PC-3 (cell line): ENCODE results near the gene NIF3L1. TPM values are rescaled to one million over a fixed set of nuclear protein-coding genes. Genes with fewer than 3 reads are reported as not detected.

Source experiments
- ATAC-seq: fragments of 200-7000 bp; cut with Tn5 transposase; 2 replicates; pipeline ENCODE4 v1.9.1; 2020; ENCODE audit warnings: mild to moderate bottlenecking, moderate library complexity
- BruUV-seq: library from RNA; stranded (reverse); fragments of 400-500 nt; replicated peaks from 2 replicates; lab custom pipeline; 2021; lab: Mats Ljungman, UMichigan
- CTCF ChIA-PET: fragments of 300-600 bp; sonication (Branson Sonifier 250); formaldehyde crosslinking; loops from one replicate; lab custom pipeline; 2022; ENCODE audit warnings: antibody characterized with exemption; lab: Charles Lee
- POLR2A ChIA-PET: fragments of 300-600 bp; sonication (Branson Sonifier 250); formaldehyde crosslinking; loops from one replicate; lab custom pipeline; 2022; ENCODE audit warnings: antibody characterized with exemption; ENCODE audit not compliant: unreplicated experiment; lab: Charles Lee
- DNase-seq: peaks from one replicate; pipeline ENCODE4 v3.0.0-alpha.2; 2015
- H2AFZ ChIP-seq: fragments of 300-600 bp; sonication (generic); 2 replicates; pipeline ENCODE4 v1.6.0; 2016; ENCODE audit warnings: antibody characterized with exemption, low read length
- H3F3A ChIP-seq: fragments of 300-600 bp; sonication (generic); one replicate; pipeline ENCODE4 v1.6.0; 2017; ENCODE audit warnings: antibody characterized with exemption, low read length, control low read depth, mild to moderate bottlenecking; ENCODE audit not compliant: unreplicated experiment
- H3K27ac ChIP-seq: fragments of 300-600 bp; sonication (generic); 2 replicates; pipeline ENCODE4 v1.5.1; 2016; ENCODE audit warnings: mild to moderate bottlenecking, low read length
- H3K27me3 ChIP-seq: fragments of 300-600 bp; sonication (generic); 2 replicates; pipeline ENCODE4 v1.6.1; 2016; ENCODE audit warnings: low read length, mixed read lengths
- H3K36me3 ChIP-seq: fragments of 300-600 bp; sonication (generic); 2 replicates; pipeline ENCODE4 v1.6.1; 2016; ENCODE audit warnings: low read depth, mixed run types, low read length, mixed read lengths
- H3K4me1 ChIP-seq: fragments of 300-600 bp; sonication (generic); 2 replicates; pipeline ENCODE4 v1.5.1; 2016; ENCODE audit warnings: low read length; ENCODE audit not compliant: insufficient read depth
- H3K4me2 ChIP-seq: fragments of 300-600 bp; sonication (generic); 2 replicates; pipeline ENCODE4 v1.6.0; 2016; ENCODE audit warnings: low read length
- H3K4me3 ChIP-seq: fragments of 300-600 bp; sonication (generic); 2 replicates; pipeline ENCODE4 v1.5.1; 2016; ENCODE audit warnings: mild to moderate bottlenecking, low read length, mixed read lengths
- H3K79me2 ChIP-seq: fragments of 300-600 bp; sonication (generic); 2 replicates; pipeline ENCODE4 v1.6.1; 2017; ENCODE audit warnings: low read length, mixed read lengths
- H3K9ac ChIP-seq: fragments of 300-600 bp; sonication (generic); 2 replicates; pipeline ENCODE4 v1.6.0; 2016; ENCODE audit warnings: mild to moderate bottlenecking, low read length
- H3K9me2 ChIP-seq: fragments of 300-600 bp; sonication (generic); replicated peaks from 2 replicates; pipeline ENCODE4 v1.6.1; 2016; ENCODE audit warnings: mixed run types, low read length, mixed read lengths
- H3K9me3 ChIP-seq: fragments of 300-600 bp; sonication (generic); 2 replicates; pipeline ENCODE4 v1.6.1; 2016; ENCODE audit warnings: low read length, mixed read lengths
- H4K20me1 ChIP-seq: fragments of 300-600 bp; sonication (generic); 2 replicates; pipeline ENCODE4 v1.6.1; 2016; ENCODE audit warnings: low read length, mixed read lengths
- CTCF ChIP-seq: fragments of 300-600 bp; sonication (generic); conservative IDR thresholded peaks from 2 replicates; pipeline ENCODE4 v1.5.1; 2017; ENCODE audit warnings: antibody characterized with exemption, low read depth, mild to moderate bottlenecking, low read length
- EZH2 ChIP-seq: fragments of 300-600 bp; sonication (generic); IDR thresholded peaks from one replicate; pipeline ENCODE4 v1.6.1; 2017; ENCODE audit warnings: antibody characterized with exemption, mild to moderate bottlenecking, low read length; ENCODE audit not compliant: unreplicated experiment
- EZH2phosphoT487 ChIP-seq: fragments of 300-600 bp; sonication (generic); IDR thresholded peaks from 2 replicates; pipeline ENCODE4 v1.6.1; 2018; ENCODE audit warnings: mild to moderate bottlenecking, antibody characterized with exemption, low read length, borderline replicate concordance
- intact Hi-C: fragments of 100-400 bp; cut with micrococcal nuclease; formaldehyde crosslinking; loops from 2 replicates; pipeline ENCODE4 v1.9.0; 2023
- total RNA-seq: library from RNA; depleted of rRNA; stranded (reverse); fragments of >200 nt; gene quantifications from 2 replicates; pipeline ENCODE4 v1.2.3, GENCODE V29; 2014

The NIF3L1 gene
- total RNA-seq, 1 experiment from 2014 or later: 81.5 TPM

DNA sequence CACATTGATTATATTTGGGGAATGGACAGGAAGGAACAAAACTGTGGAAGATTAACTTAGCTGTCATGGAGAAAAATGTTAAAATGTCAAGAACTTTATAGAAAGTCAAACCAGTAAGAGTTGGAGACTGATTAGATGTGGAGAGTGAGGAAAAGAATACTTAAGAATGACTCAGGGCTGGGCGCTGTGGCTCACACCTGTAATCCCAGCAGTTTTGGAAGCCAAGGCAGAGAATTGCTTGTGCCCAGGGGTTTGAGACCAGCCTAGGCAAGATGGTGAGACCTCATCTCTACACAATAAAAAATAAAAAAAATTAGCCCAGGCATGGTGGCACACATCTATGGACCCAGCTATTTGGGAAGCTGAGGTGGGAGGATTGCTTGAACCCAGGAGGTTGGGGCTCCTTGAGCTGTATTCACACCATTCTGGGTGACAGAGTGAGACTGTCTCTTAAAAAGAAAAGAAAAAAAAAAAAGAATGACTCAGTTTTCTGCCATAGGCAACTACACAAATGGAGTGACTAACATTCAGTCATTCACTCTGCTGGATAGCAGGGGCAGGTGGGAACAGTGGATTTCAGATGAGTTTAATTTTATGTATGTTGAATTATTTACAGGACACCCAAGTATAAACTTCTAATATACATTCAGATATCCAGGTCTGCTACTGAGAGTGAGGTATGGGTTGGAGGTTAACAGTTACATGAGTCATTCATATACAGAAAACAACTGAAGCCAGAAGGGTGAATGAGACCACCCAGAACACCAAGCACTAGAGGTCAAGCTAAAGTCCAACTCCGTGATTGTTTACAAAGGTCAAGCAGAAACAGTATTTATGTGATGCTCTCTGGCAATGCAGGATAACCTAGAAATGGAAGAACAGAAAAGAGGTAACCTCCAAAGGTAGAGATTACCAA, 40.4 kb downstream of the NIF3L1 start:
- DNase-seq (peak; percentile 34), ATAC-seq (peak; percentile 46; the same call in 1 of the 2 replicates)
- Histone ChIP-seq H3K9ac (no peak overlapping the region), H3K27me3 (no peaks in the 10 kb centered on the region), H3K4me2 (no peak overlapping the region), H3K4me3 (no peak overlapping the region), H3K79me2 (no peaks in the 10 kb centered on the region), H4K20me1 (no peaks in the 10 kb centered on the region), H3K9me3 (no peaks in the 10 kb centered on the region), H3K36me3 (peaks cover 34% of the 10 kb centered on the region), H3K4me1 (0 out of 2 replicates have a peak, but pooled peaks cover 3% of the 10 kb centered on the region), H3K9me2 (no peaks in the 10 kb centered on the region), H3F3A (no peaks in the 10 kb centered on the region), H3K27ac (no peak overlapping the region), H2AFZ (no peak overlapping the region)
- POLR2A ChIA-PET: no interaction called here
- CTCF ChIA-PET: interaction anchor here (0.6 kb wide), 1 partner anchor 28 kb away, joined by 6 read pairs; no protein-coding TSS in a partner anchor
- BruUV-seq: no TSS peak
- no peak for TF ChIP-seq EZH2phosphoT487
- no peak for TF ChIP-seq EZH2
- TF ChIP-seq CTCF: no peak
- intact Hi-C loops: no loop called here

- TF ChIP-seq EZH2: no peak
- no peak for TF ChIP-seq CTCF
- TF ChIP-seq EZH2phosphoT487: no peak
- no peak overlapping the region for H3K9ac ChIP-seq
These were observed 41.9 kb downstream of the NIF3L1 start for GRCh38 chr2:200930947-200931626.

More at GRCh38 chr2:200930947-200931626, 41.9 kb downstream of the NIF3L1 start:
- POLR2A ChIA-PET: no interaction called here
- Histone ChIP-seq H3K4me1 (0 out of 2 replicates have a peak, but pooled peaks cover 3% of the 10 kb centered on the region), H3K4me3 (no peak overlapping the region), H3K79me2 (no peaks in the 10 kb centered on the region), H2AFZ (no peak overlapping the region), H3K9me2 (no peaks in the 10 kb centered on the region), H3K4me2 (no peak overlapping the region), H3K27ac (no peak overlapping the region), H3F3A (no peaks in the 10 kb centered on the region), H3K27me3 (no peaks in the 10 kb centered on the region), H4K20me1 (no peaks in the 10 kb centered on the region), H3K36me3 (peaks cover 42% of the 10 kb centered on the region), H3K9me3 (no peaks in the 10 kb centered on the region)
- ATAC-seq: no peak
- CTCF ChIA-PET: no interaction called here
- intact Hi-C loops: no loop called here
- BruUV-seq: no TSS peak
- no peak for DNase-seq
